Measurements from ENCODE around the gene NPY.

DNA sequence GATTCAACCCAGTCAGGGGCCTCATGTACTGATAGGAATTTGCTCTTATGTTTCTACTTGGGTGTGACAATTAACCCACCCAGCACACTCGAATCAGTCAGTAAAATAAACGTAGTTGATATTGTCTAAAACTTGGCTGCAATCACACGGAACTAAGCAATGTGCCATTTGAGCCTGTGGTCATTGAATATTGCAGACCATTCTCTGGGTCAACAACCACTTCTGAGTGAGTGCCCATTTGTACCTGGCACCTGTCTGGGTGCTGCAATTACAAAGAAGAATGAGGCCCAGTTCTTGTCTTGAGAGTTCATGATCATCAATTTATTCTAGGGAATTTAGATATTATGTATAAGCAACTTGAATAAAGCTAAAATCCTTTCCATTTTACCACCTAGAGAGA is 29.8 kb downstream of the NPY start:
- TF ChIP-seq YY1 (IDR thresholded peaks at IDR 0.05; ENCODE audit: insufficient read depth, insufficient read length), result no peak
- TF ChIP-seq SUZ12 (IDR thresholded peaks at IDR 0.05; ENCODE audit: extremely low read depth, insufficient read depth, insufficient read length), result no peak
- no peak for TF ChIP-seq ZNF274 (IDR thresholded peaks at IDR 0.05; ENCODE audit: low read depth, low read length)
